GM12878 (cell line): ENCODE measurements around the gene PLA2G2C. TPM values are rescaled to one million over a fixed set of nuclear protein-coding genes. Genes with fewer than 3 reads are reported as not detected.

Experiments used
- FOS ChIP-seq: IDR thresholded peaks from 3 replicates; pipeline ENCODE4 v1.6.1; 2011; ENCODE audit warnings: borderline replicate concordance; ENCODE audit not compliant: insufficient read length; ENCODE audit errors: extremely low read depth
- JUND ChIP-seq: IDR thresholded peaks from 2 replicates; pipeline ENCODE4 v1.6.1; 2012; ENCODE audit warnings: low read depth, mild to moderate bottlenecking, low read length, improper control_type of control experiment, moderate library complexity
- KLF5 ChIP-seq: fragments of 450-650 bp; IDR thresholded peaks from 2 replicates; pipeline ENCODE4 v1.6.1; 2014; ENCODE audit warnings: mild to moderate bottlenecking; ENCODE audit not compliant: partially characterized antibody
- MYC ChIP-seq: IDR thresholded peaks from 2 replicates; pipeline ENCODE4 v1.6.1; 2011; ENCODE audit warnings: mild to moderate bottlenecking, low read length, moderate library complexity, inconsistent platforms; ENCODE audit not compliant: insufficient read depth, insufficient replicate concordance, insufficient read length, severe bottlenecking
- SIX5 ChIP-seq: IDR thresholded peaks from 2 replicates; pipeline ENCODE4 v1.6.1; 2011; ENCODE audit warnings: mild to moderate bottlenecking, low read depth, low read length, moderate library complexity; ENCODE audit not compliant: severe bottlenecking
- STAT1 ChIP-seq: fragments of 450-650 bp; conservative IDR thresholded peaks from 2 replicates; pipeline ENCODE4 v1.6.1; 2014; ENCODE audit warnings: antibody characterized with exemption, mild to moderate bottlenecking
- TCF3 ChIP-seq: IDR thresholded peaks from 2 replicates; pipeline ENCODE4 v1.6.1; 2012; ENCODE audit warnings: low read depth, mild to moderate bottlenecking, low read length, borderline replicate concordance; ENCODE audit not compliant: insufficient read depth
- YBX1 ChIP-seq: fragments of 450-650 bp; IDR thresholded peaks from 2 replicates; pipeline ENCODE4 v1.6.1; 2016; ENCODE audit warnings: antibody characterized with exemption
- polyA plus RNA-seq, 11 experiments: library from polyadenylated mRNA; depleted of rRNA in 4 of 11; unstranded in 6 of 11; stranded (reverse) in 5 of 11; fragments of >200 nt; fragmentation: Nextera tagmentation in 4 of 11; fragmentation: Illumina TruSeq in 1 of 11; extraction: Ambion mirVana in 4 of 11; extraction: Trizol in 1 of 11; gene quantifications; 1 replicate in 1 of 11; 2 replicates in 10 of 11; pipeline versions ENCODE4 v1.2.1 to v1.2.3, GENCODE V29; 2011 to 2016; ENCODE audit warnings: inconsistent platforms in 2 of 11, missing spikeins in 2 of 11, low read depth in 1 of 11
- total RNA-seq, 4 experiments: library from RNA; depleted of rRNA in 3 of 4; stranded (reverse); fragments of >200 nt in 3 of 4; fragmentation: Illumina TruSeq in 1 of 4; extraction: Trizol in 1 of 4; gene quantifications; 2 replicates each; pipeline versions ENCODE4 v1.2.1 to v1.2.3, GENCODE V29; 2013 to 2021
- TF ChIP-seq, protein P1 (sequence below): fragments of 450-650 bp; IDR thresholded peaks from 2 replicates; pipeline ENCODE4 v1.6.1; 2017; ENCODE audit warnings: borderline replicate concordance
- TF ChIP-seq, protein P2 (sequence below): fragments of 450-650 bp; IDR thresholded peaks from 2 replicates; pipeline ENCODE4 v1.6.1; 2016; ENCODE audit warnings: mild to moderate bottlenecking
- TF ChIP-seq, protein P3 (sequence below): IDR thresholded peaks from 2 replicates; pipeline ENCODE4 v1.6.1; 2011; ENCODE audit warnings: borderline replicate concordance, low read depth, mild to moderate bottlenecking, moderate library complexity, low read length; ENCODE audit not compliant: insufficient read depth, poor library complexity, severe bottlenecking
- TF ChIP-seq, protein P4 (sequence below): fragments of 450-650 bp; conservative IDR thresholded peaks from 2 replicates; pipeline ENCODE4 v1.6.1; 2017; ENCODE audit warnings: mild to moderate bottlenecking, moderate library complexity
- TF ChIP-seq, protein P5 (sequence below): fragments of 450-650 bp; IDR thresholded peaks from 2 replicates; pipeline ENCODE4 v1.6.1; 2017; ENCODE audit warnings: mild to moderate bottlenecking, low read depth, inconsistent platforms; ENCODE audit not compliant: poor library complexity, severe bottlenecking
- TF ChIP-seq, protein P6 (sequence below): fragments of 150-350 bp; IDR thresholded peaks from 2 replicates; pipeline ENCODE4 v1.6.1; 2016; ENCODE audit warnings: low read depth, low read length

PLA2G2C gene
- total and polyA plus RNA-seq, 10 of the 15 experiments (the other 5 are each of a cell fraction or from before 2014, with no cell fraction given), result 0.05 TPM; not detected in 9

DNA sequence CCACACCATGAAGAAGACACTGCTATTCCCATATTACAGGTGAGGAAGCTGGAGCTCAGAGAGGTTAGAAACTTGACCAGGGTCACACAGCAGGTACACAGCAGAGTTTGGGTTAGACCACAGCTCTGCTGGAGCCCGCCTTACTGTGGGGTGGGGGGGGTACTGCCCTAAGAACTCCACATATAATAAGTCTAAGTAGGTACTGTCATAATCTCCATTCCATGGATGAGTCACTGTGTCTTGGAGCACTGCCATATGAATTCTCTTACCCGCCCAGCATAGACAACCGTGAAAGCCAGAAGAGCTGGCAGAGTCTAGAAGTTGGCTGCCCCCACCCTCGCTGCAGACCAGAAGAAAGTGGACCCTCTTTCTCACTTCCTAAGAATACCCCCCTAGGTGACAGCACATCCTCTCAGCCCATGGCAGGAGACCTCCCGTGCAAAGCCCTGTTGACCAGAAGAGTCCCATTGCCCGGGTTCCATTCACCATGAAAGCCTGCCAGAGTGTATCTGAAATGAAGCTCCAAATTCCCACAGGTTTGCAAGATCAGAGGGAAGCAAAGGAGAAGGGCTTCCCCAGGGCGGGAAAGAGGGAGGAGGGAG is 61.8 kb downstream of the PLA2G2C start (continued):
- TF ChIP-seq, protein P1, sequence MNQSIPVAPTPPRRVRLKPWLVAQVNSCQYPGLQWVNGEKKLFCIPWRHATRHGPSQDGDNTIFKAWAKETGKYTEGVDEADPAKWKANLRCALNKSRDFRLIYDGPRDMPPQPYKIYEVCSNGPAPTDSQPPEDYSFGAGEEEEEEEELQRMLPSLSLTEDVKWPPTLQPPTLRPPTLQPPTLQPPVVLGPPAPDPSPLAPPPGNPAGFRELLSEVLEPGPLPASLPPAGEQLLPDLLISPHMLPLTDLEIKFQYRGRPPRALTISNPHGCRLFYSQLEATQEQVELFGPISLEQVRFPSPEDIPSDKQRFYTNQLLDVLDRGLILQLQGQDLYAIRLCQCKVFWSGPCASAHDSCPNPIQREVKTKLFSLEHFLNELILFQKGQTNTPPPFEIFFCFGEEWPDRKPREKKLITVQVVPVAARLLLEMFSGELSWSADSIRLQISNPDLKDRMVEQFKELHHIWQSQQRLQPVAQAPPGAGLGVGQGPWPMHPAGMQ, result no peak
- TF ChIP-seq, protein P2, sequence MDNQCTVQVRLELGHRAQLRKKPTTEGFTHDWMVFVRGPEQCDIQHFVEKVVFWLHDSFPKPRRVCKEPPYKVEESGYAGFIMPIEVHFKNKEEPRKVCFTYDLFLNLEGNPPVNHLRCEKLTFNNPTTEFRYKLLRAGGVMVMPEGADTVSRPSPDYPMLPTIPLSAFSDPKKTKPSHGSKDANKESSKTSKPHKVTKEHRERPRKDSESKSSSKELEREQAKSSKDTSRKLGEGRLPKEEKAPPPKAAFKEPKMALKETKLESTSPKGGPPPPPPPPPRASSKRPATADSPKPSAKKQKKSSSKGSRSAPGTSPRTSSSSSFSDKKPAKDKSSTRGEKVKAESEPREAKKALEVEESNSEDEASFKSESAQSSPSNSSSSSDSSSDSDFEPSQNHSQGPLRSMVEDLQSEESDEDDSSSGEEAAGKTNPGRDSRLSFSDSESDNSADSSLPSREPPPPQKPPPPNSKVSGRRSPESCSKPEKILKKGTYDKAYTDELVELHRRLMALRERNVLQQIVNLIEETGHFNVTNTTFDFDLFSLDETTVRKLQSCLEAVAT, result no peak
- TF ChIP-seq YBX1, result no peak
- no peak for TF ChIP-seq JUND
- TF ChIP-seq, protein P3, sequence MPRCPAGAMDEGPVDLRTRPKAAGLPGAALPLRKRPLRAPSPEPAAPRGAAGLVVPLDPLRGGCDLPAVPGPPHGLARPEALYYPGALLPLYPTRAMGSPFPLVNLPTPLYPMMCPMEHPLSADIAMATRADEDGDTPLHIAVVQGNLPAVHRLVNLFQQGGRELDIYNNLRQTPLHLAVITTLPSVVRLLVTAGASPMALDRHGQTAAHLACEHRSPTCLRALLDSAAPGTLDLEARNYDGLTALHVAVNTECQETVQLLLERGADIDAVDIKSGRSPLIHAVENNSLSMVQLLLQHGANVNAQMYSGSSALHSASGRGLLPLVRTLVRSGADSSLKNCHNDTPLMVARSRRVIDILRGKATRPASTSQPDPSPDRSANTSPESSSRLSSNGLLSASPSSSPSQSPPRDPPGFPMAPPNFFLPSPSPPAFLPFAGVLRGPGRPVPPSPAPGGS, result peak; percentile 17
- no peak for TF ChIP-seq SIX5
- TF ChIP-seq MYC, result no peak
- no peak for TF ChIP-seq FOS
- TF ChIP-seq TCF3, result no peak
- TF ChIP-seq STAT1, result no peak
- TF ChIP-seq KLF5, result no peak
- TF ChIP-seq, protein P4, sequence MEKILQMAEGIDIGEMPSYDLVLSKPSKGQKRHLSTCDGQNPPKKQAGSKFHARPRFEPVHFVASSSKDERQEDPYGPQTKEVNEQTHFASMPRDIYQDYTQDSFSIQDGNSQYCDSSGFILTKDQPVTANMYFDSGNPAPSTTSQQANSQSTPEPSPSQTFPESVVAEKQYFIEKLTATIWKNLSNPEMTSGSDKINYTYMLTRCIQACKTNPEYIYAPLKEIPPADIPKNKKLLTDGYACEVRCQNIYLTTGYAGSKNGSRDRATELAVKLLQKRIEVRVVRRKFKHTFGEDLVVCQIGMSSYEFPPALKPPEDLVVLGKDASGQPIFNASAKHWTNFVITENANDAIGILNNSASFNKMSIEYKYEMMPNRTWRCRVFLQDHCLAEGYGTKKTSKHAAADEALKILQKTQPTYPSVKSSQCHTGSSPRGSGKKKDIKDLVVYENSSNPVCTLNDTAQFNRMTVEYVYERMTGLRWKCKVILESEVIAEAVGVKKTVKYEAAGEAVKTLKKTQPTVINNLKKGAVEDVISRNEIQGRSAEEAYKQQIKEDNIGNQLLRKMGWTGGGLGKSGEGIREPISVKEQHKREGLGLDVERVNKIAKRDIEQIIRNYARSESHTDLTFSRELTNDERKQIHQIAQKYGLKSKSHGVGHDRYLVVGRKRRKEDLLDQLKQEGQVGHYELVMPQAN, result 0 out of 2 replicates have a peak, but pooled peaks have one; percentile 34
- TF ChIP-seq, protein P5, sequence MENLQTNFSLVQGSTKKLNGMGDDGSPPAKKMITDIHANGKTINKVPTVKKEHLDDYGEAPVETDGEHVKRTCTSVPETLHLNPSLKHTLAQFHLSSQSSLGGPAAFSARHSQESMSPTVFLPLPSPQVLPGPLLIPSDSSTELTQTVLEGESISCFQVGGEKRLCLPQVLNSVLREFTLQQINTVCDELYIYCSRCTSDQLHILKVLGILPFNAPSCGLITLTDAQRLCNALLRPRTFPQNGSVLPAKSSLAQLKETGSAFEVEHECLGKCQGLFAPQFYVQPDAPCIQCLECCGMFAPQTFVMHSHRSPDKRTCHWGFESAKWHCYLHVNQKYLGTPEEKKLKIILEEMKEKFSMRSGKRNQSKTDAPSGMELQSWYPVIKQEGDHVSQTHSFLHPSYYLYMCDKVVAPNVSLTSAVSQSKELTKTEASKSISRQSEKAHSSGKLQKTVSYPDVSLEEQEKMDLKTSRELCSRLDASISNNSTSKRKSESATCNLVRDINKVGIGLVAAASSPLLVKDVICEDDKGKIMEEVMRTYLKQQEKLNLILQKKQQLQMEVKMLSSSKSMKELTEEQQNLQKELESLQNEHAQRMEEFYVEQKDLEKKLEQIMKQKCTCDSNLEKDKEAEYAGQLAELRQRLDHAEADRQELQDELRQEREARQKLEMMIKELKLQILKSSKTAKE, result no peak
- TF ChIP-seq, protein P6, sequence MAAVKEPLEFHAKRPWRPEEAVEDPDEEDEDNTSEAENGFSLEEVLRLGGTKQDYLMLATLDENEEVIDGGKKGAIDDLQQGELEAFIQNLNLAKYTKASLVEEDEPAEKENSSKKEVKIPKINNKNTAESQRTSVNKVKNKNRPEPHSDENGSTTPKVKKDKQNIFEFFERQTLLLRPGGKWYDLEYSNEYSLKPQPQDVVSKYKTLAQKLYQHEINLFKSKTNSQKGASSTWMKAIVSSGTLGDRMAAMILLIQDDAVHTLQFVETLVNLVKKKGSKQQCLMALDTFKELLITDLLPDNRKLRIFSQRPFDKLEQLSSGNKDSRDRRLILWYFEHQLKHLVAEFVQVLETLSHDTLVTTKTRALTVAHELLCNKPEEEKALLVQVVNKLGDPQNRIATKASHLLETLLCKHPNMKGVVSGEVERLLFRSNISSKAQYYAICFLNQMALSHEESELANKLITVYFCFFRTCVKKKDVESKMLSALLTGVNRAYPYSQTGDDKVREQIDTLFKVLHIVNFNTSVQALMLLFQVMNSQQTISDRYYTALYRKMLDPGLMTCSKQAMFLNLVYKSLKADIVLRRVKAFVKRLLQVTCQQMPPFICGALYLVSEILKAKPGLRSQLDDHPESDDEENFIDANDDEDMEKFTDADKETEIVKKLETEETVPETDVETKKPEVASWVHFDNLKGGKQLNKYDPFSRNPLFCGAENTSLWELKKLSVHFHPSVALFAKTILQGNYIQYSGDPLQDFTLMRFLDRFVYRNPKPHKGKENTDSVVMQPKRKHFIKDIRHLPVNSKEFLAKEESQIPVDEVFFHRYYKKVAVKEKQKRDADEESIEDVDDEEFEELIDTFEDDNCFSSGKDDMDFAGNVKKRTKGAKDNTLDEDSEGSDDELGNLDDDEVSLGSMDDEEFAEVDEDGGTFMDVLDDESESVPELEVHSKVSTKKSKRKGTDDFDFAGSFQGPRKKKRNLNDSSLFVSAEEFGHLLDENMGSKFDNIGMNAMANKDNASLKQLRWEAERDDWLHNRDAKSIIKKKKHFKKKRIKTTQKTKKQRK, result no peak
